Measurements from ENCODE around the gene TREH.
"Not testable (repeated sequence)": the region's sequence is repeated elsewhere in the genome, so short reads cannot be mapped to it uniquely, and the experiment has no call there.

Gene TREH

GRCh38 chr11:118628031-118628430 lies 51.4 kb downstream of the TREH start:
- no peak for DNase-seq

GRCh38 chr11:118627566-118627965 lies 51.9 kb downstream of the TREH start:
- DNase-seq, result no peak

GRCh38 chr11:118625976-118626375 lies 53.5 kb downstream of the TREH start:
- no peak for DNase-seq

GRCh38 chr11:118625036-118625690 lies 54.3 kb downstream of the TREH start:
- no peak for DNase-seq

- DNase-seq, result no peak
Measured at GRCh38 chr11:118623269-118623655, 56.2 kb downstream of the TREH start.

- DNase-seq, result no peak
Measured at GRCh38 chr11:118622376-118623268, 56.8 kb downstream of the TREH start.

GRCh38 chr11:118621784-118622375 lies 57.6 kb downstream of the TREH start:
- DNase-seq, result no peak

- DNase-seq, result no peak
Measured at GRCh38 chr11:118621071-118621783, 58.2 kb downstream of the TREH start.

- DNase-seq, result no peak
Measured at GRCh38 chr11:118620529-118621070, 58.9 kb downstream of the TREH start.

GRCh38 chr11:118619444-118620197 lies 59.8 kb downstream of the TREH start:
- DNase-seq, result no peak

GRCh38 chr11:118618991-118619375 lies 60.5 kb downstream of the TREH start:
- DNase-seq, result no peak

- DNase-seq, result no peak
Measured at GRCh38 chr11:118618115-118618990, 61.1 kb downstream of the TREH start.

GRCh38 chr11:118615976-118616371 lies 63.5 kb downstream of the TREH start:
- no peak for DNase-seq

- DNase-seq, result no peak
Measured at GRCh38 chr11:118615282-118615975, 64.0 kb downstream of the TREH start.

- no peak for DNase-seq
Measured at GRCh38 chr11:118614511-118614910, 64.9 kb downstream of the TREH start.

- no peak for DNase-seq
Measured at GRCh38 chr11:118612378-118612777, 67.1 kb downstream of the TREH start.

- DNase-seq, result not testable (repeated sequence)
Measured at GRCh38 chr11:118611433-118611795, 68.0 kb downstream of the TREH start.

GRCh38 chr11:118610773-118611432 lies 68.5 kb downstream of the TREH start:
- peak; percentile 76 to 82 (median 80) for DNase-seq

GRCh38 chr11:118610225-118610772 lies 69.2 kb downstream of the TREH start:
- peak in 1 of 5 donors; percentile 13 for DNase-seq
